ENCODE results near the gene MAN1C1.

Gene MAN1C1

GRCh38 chr1:25744636-25745425 lies 128.2 kb downstream of the MAN1C1 start:
- TF ChIP-seq CTCF (IDR thresholded peaks at IDR 0.05; ENCODE audit: low read depth, low read length) (no peak), POLR2A (IDR thresholded peaks at IDR 0.05; ENCODE audit: extremely low read depth, insufficient read length) (no peak)
- no peak for DNase-seq (ENCODE audit: low read depth)
- H3K4me3 ChIP-seq (ENCODE audit: low read depth, low read length) = no peak overlapping the region

GRCh38 chr1:25746299-25747045 lies 129.9 kb downstream of the MAN1C1 start:
- H3K4me3 ChIP-seq (ENCODE audit: low read depth, low read length) = no peak overlapping the region
- no peak for TF ChIP-seq MAX (IDR thresholded peaks at IDR 0.05; ENCODE audit: low read depth, low read length)
- DNase-seq (ENCODE audit: low read depth) = no peak

- no peak for DNase-seq (ENCODE audit: low read depth)
- TF ChIP-seq MAX (IDR thresholded peaks at IDR 0.05; ENCODE audit: low read depth, low read length) (no peak), CTCF (IDR thresholded peaks at IDR 0.05; ENCODE audit: low read depth, low read length) (no peak), MYC (IDR thresholded peaks at IDR 0.05; ENCODE audit: low read depth, low read length) (no peak), POLR2A (IDR thresholded peaks at IDR 0.05; ENCODE audit: extremely low read depth, insufficient read length) (no peak)
- no peak overlapping the region for H3K4me3 ChIP-seq (ENCODE audit: low read depth, low read length)
These were observed 130.6 kb downstream of the MAN1C1 start for GRCh38 chr1:25747046-25747719.

- TF ChIP-seq MAX (IDR thresholded peaks at IDR 0.05; ENCODE audit: low read depth, low read length) (no peak), CTCF (IDR thresholded peaks at IDR 0.05; ENCODE audit: low read depth, low read length) (no peak), POLR2A (IDR thresholded peaks at IDR 0.05; ENCODE audit: extremely low read depth, insufficient read length) (no peak), MYC (IDR thresholded peaks at IDR 0.05; ENCODE audit: low read depth, low read length) (no peak)
- no peak for DNase-seq (ENCODE audit: low read depth)
- H3K4me3 ChIP-seq (ENCODE audit: low read depth, low read length) = no peak overlapping the region
These were observed 132.1 kb downstream of the MAN1C1 start for GRCh38 chr1:25748531-25749205.

- no peak for TF ChIP-seq CTCF (IDR thresholded peaks at IDR 0.05; ENCODE audit: low read depth, low read length)
- no peak for TF ChIP-seq POLR2A (IDR thresholded peaks at IDR 0.05; ENCODE audit: extremely low read depth, insufficient read length)
- TF ChIP-seq MYC (IDR thresholded peaks at IDR 0.05; ENCODE audit: low read depth, low read length) = no peak
- no peak for TF ChIP-seq MAX (IDR thresholded peaks at IDR 0.05; ENCODE audit: low read depth, low read length)
- H3K4me3 ChIP-seq (ENCODE audit: low read depth, low read length) = no peak overlapping the region
- no peak for DNase-seq (ENCODE audit: low read depth)
These were observed 134.5 kb downstream of the MAN1C1 start for GRCh38 chr1:25750923-25751605.

All from NB4 (cell line).